K562 (cell line): ENCODE results near the gene MYCBP2. TPM values are rescaled to one million over a fixed set of nuclear protein-coding genes. Genes with fewer than 3 reads are reported as not detected.

ENCODE experiments used
- ATAC-seq: fragments of 200-7000 bp; cut with Tn5 transposase; 3 replicates; pipeline ENCODE4 v1.9.1; 2020; ENCODE audit warnings: moderate library complexity
- BruUV-seq: library from RNA; stranded (reverse); fragments of 400-500 nt; replicated peaks from 2 replicates; lab custom pipeline; 2021; lab: Mats Ljungman, UMichigan
- CTCF ChIA-PET: fragments of 300-600 bp; formaldehyde crosslinking; extraction: SDS; loops from one replicate; lab custom pipeline; 2021; ENCODE audit warnings: low intra/inter-chr PET ratio; lab: Yijun Ruan, JAX
- POLR2A ChIA-PET: fragments of 300-600, 350-650 bp; sonication (Branson Sonifier 250); formaldehyde crosslinking; extraction: SDS; loops from one replicate; lab custom pipeline; 2021; ENCODE audit warnings: antibody characterized with exemption, inconsistent platforms; lab: Yijun Ruan, JAX
- DNase-seq, 4 experiments: peaks; one replicate each; pipeline versions ENCODE4 v3.0.0 to v3.0.0-alpha.2; 2011 to 2018; ENCODE audit warnings: low spot score in 3 of 4, mixed read lengths in 3 of 4; ENCODE audit errors: extremely low read depth in 1 of 4
- FAIRE-seq: peaks from 2 replicates; lab custom pipeline; 2011; peaks lifted over from hg19 to GRCh38; lab: Jason Lieb, UNC
- H2AFZ ChIP-seq: 2 replicates; pipeline ENCODE4 v1.6.0; 2011; ENCODE audit warnings: low read depth, low read length, control low read depth, inconsistent platforms
- H3K27ac ChIP-seq: fragments of 200-600 bp; 3 replicates; pipeline ENCODE4 v1.8.0; 2011; ENCODE audit warnings: low read depth, mild to moderate bottlenecking, control low read depth, inconsistent platforms, low read length, moderate library complexity, mixed read lengths; ENCODE audit errors: extremely low read depth
- H3K27me3 ChIP-seq, 2 experiments: fragments of 300-600 bp in 1 of 2; 2 replicates in 1 of 2; 3 replicates in 1 of 2; pipeline versions ENCODE4 v1.6.0 to v1.8.0; 2011; ENCODE audit warnings: inconsistent platforms in 2 of 2, low read length in 2 of 2, mild to moderate bottlenecking in 1 of 2, mixed read lengths in 1 of 2, moderate library complexity in 1 of 2; ENCODE audit not compliant: control insufficient read depth in 2 of 2, insufficient read depth in 2 of 2
- H3K36me3 ChIP-seq: fragments of 300-600 bp; 3 replicates; pipeline ENCODE4 v1.8.0; 2011; ENCODE audit warnings: mild to moderate bottlenecking, low read length, inconsistent platforms; ENCODE audit not compliant: control insufficient read depth, insufficient read depth
- H3K4me1 ChIP-seq, 2 experiments: fragments of 200-600 bp in 1 of 2; replicated peaks in 1 of 2; 2 replicates in 1 of 2; 3 replicates in 1 of 2; pipeline versions ENCODE4 v1.5.1 to v1.8.0; 2011; ENCODE audit warnings: inconsistent platforms in 2 of 2, low read length in 2 of 2, mild to moderate bottlenecking in 1 of 2, mixed read lengths in 1 of 2, moderate library complexity in 1 of 2; ENCODE audit not compliant: control insufficient read depth in 2 of 2, insufficient read depth in 2 of 2
- H3K4me2 ChIP-seq: 2 replicates; pipeline ENCODE4 v1.6.1; 2011; ENCODE audit warnings: low read length, control low read depth, inconsistent platforms, mixed read lengths; ENCODE audit not compliant: insufficient read depth
- H3K4me3 ChIP-seq: fragments of 200-600 bp; sonication (generic), shearing (Covaris generic); 2 replicates; pipeline ENCODE4 v1.5.1; 2016; ENCODE audit warnings: control low read depth, inconsistent platforms
- H3K79me2 ChIP-seq: fragments of 200-600 bp; 3 replicates; pipeline ENCODE4 v1.8.0; 2011; ENCODE audit warnings: low read length, inconsistent platforms; ENCODE audit not compliant: control insufficient read depth, insufficient read depth
- H3K9ac ChIP-seq, 2 experiments: 2 replicates each; pipeline versions ENCODE4 v1.6.0 to v1.6.1; 2011; ENCODE audit warnings: low read depth in 2 of 2, low read length in 2 of 2, control low read depth in 1 of 2, inconsistent platforms in 1 of 2, mild to moderate bottlenecking in 1 of 2, mixed read lengths in 1 of 2; ENCODE audit not compliant: insufficient read depth in 1 of 2
- H3K9me1 ChIP-seq: one replicate; pipeline ENCODE4 v1.6.0; 2011; ENCODE audit warnings: inconsistent platforms, mild to moderate bottlenecking, low read length, moderate library complexity; ENCODE audit not compliant: control insufficient read depth, insufficient read depth
- H3K9me3 ChIP-seq: replicated peaks from 2 replicates; pipeline ENCODE4 v1.5.1; 2011; ENCODE audit warnings: low read depth, low read length, inconsistent platforms; ENCODE audit not compliant: control insufficient read depth, insufficient read depth
- H4K20me1 ChIP-seq: replicated peaks from 2 replicates; pipeline ENCODE4 v1.6.1; 2011; ENCODE audit warnings: low read length, inconsistent platforms, mixed read lengths; ENCODE audit not compliant: control insufficient read depth, insufficient read depth
- ARID3A ChIP-seq: IDR thresholded peaks from 2 replicates; pipeline ENCODE4 v1.6.1; 2012; ENCODE audit warnings: low read depth, low read length, improper control_type of control experiment, borderline replicate concordance
- ARNT ChIP-seq, 2 experiments: fragments of 450-650 bp; IDR thresholded peaks; 2 replicates each; pipeline ENCODE4 v1.6.1; 2016; ENCODE audit warnings: mild to moderate bottlenecking in 1 of 2
- CXXC5 ChIP-seq: fragments of 250-450 bp; sonication (Bioruptor Pico); IDR thresholded peaks from 2 replicates; pipeline ENCODE4 v1.8.0; 2022; ENCODE audit warnings: inconsistent platforms, mild to moderate bottlenecking, moderate library complexity
- ELF1 ChIP-seq: fragments of 200-800 bp; sonication (Bioruptor generic); IDR thresholded peaks from 2 replicates; pipeline ENCODE4 v1.6.1; 2016; ENCODE audit warnings: missing genetic modification characterization, missing compliant biosample characterization
- HDAC1 ChIP-seq, 2 experiments: fragments of 450-650 bp; IDR thresholded peaks; 2 replicates each; pipeline ENCODE4 v1.6.1; 2016 to 2017; ENCODE audit warnings: inconsistent platforms in 1 of 2, mild to moderate bottlenecking in 1 of 2, moderate library complexity in 1 of 2
- HDAC2 ChIP-seq: fragments of 450-650 bp; IDR thresholded peaks from 2 replicates; pipeline ENCODE4 v1.6.1; 2016; ENCODE audit warnings: mild to moderate bottlenecking
- NKRF ChIP-seq: fragments of 450-650 bp; IDR thresholded peaks from 2 replicates; pipeline ENCODE4 v1.6.1; 2016; ENCODE audit warnings: borderline replicate concordance
- RHOXF2B ChIP-seq: fragments of 250-450 bp; sonication (Bioruptor Pico); conservative IDR thresholded peaks from 2 replicates; pipeline ENCODE4 v1.5.1; 2021
- SMC3 ChIP-seq: conservative IDR thresholded peaks from 2 replicates; pipeline ENCODE4 v1.6.1; 2011; ENCODE audit warnings: low read depth, low read length, improper control_type of control experiment; ENCODE audit not compliant: insufficient read depth
- SUPT5H ChIP-seq: fragments of 450-650 bp; IDR thresholded peaks from 2 replicates; pipeline ENCODE4 v1.6.1; 2016
- UBTF ChIP-seq, 2 experiments: IDR thresholded peaks; 2 replicates each; pipeline ENCODE4 v1.6.1; 2012; ENCODE audit warnings: improper control_type of control experiment in 2 of 2, low read depth in 2 of 2, low read length in 2 of 2, borderline replicate concordance in 1 of 2
- ZBTB5 ChIP-seq: fragments of 450-650 bp; IDR thresholded peaks from 2 replicates; pipeline ENCODE4 v1.6.1; 2017; ENCODE audit warnings: antibody characterized with exemption
- ZNF41 ChIP-seq: fragments of 250-450 bp; sonication (Bioruptor Pico); conservative IDR thresholded peaks from 2 replicates; pipeline ENCODE4 v1.4.0; 2020; ENCODE audit warnings: mild to moderate bottlenecking
- ZNF79 ChIP-seq: fragments of 250-450 bp; sonication (Bioruptor Pico); IDR thresholded peaks from 2 replicates; pipeline ENCODE4 v1.4.0; 2020; ENCODE audit warnings: low read depth, mild to moderate bottlenecking, moderate library complexity
- ZZZ3 ChIP-seq: fragments of 450-650 bp; IDR thresholded peaks from 2 replicates; pipeline ENCODE4 v1.6.1; 2016; ENCODE audit warnings: antibody characterized with exemption, mild to moderate bottlenecking, moderate library complexity
- WGBS: fragments of 100-300 bp; shearing (Covaris generic); methylation state at CpG from one replicate; pipeline ENCODE4 v1.1.6; 2016; ENCODE audit warnings: low coverage, mixed read lengths; ENCODE audit not compliant: insufficient coverage; ENCODE audit errors: missing lambda C conversion rate; 5-methylcytosine and 5-hydroxymethylcytosine counted together
- in situ Hi-C: fragments of 300-500 bp; cut with MboI; formaldehyde crosslinking; loops from 4 replicates; pipeline ENCODE4 v1.15.0; 2018; ENCODE audit warnings: inconsistent platforms, mixed read lengths
- intact Hi-C: fragments of 100-400 bp; cut with micrococcal nuclease; formaldehyde crosslinking; loops from 2 replicates; pipeline ENCODE4 v1.14.2; 2022
- polyA plus RNA-seq, 8 experiments: library from polyadenylated mRNA; depleted of rRNA in 4 of 8; stranded (reverse) in 5 of 8; unstranded in 3 of 8; fragments of >200 nt; fragmentation: Nextera tagmentation in 2 of 8; fragmentation: Illumina TruSeq in 1 of 8; extraction: Ambion mirVana in 2 of 8; extraction: Trizol in 1 of 8; gene quantifications; 2 replicates each; pipeline versions ENCODE4 v1.2.1 to v1.2.3, GENCODE V29; 2011 to 2014; ENCODE audit warnings: inconsistent platforms in 1 of 8, missing spikeins in 1 of 8
- total RNA-seq, 7 experiments: library from RNA; depleted of rRNA in 6 of 7; stranded (reverse); fragments of >200 nt in 6 of 7; fragmentation: Illumina TruSeq in 2 of 7; extraction: Trizol in 2 of 7; gene quantifications; 2 replicates each; pipeline versions ENCODE4 v1.2.1 to v1.2.3, GENCODE V29; 2011 to 2021; ENCODE audit warnings: low replicate concordance in 1 of 7

Gene MYCBP2
- total and polyA plus RNA-seq, 9 of the 15 experiments (the other 6 are each of a cell fraction or from before 2014, with no cell fraction given) = 13.2 to 47.2 (median 28.9) TPM

- no peak overlapping the region for H3K4me2 ChIP-seq
- no peaks in the 10 kb centered on the region for H4K20me1 ChIP-seq
- DNase-seq (no peak), FAIRE-seq (no peak), ATAC-seq (no peak)
- no peaks in the 10 kb centered on the region for H3K9me1 ChIP-seq
- no peaks in the 10 kb centered on the region for H3K4me1 ChIP-seq
- no peaks in the 10 kb centered on the region for H3K27me3 ChIP-seq
- no TSS peak for BruUV-seq
- in situ Hi-C loops = no loop called here
- H3K4me3 ChIP-seq = no peak overlapping the region
- WGBS = 70% methylated on average over 1 of the region's 1 CpG
- ChIA-PET POLR2A (no interaction called here), CTCF (no interaction called here)
- peaks cover 29% of the 10 kb centered on the region; the same call in 2 of the 3 replicates for H3K36me3 ChIP-seq
- no peak overlapping the region for H2AFZ ChIP-seq
- no peak overlapping the region for H3K27ac ChIP-seq
- H3K79me2 ChIP-seq = no peaks in the 10 kb centered on the region
- no peaks in the 10 kb centered on the region for H3K9me3 ChIP-seq
- H3K9ac ChIP-seq = no peak overlapping the region
- intact Hi-C loops = no loop called here
- no peak for TF ChIP-seq ARNT (IDR thresholded peaks at IDR 0.05)
- no peak for TF ChIP-seq ZNF41 (CRISPR knock-in tag)
- no peak for TF ChIP-seq HDAC1 (IDR thresholded peaks at IDR 0.05)
- no peak for TF ChIP-seq ARID3A
- no peak for TF ChIP-seq SMC3
- no peak for TF ChIP-seq NKRF
- TF ChIP-seq ZBTB5 = no peak
- TF ChIP-seq ZZZ3 = no peak
- no peak for TF ChIP-seq RHOXF2B
- no peak for TF ChIP-seq HDAC2
- TF ChIP-seq ELF1 = no peak
- TF ChIP-seq CXXC5 = no peak
- TF ChIP-seq UBTF (IDR thresholded peaks at IDR 0.05; ENCODE audit: borderline replicate concordance in 1 of 2, low read depth in 2 of 2, low read length in 2 of 2) = no peak
- TF ChIP-seq SUPT5H = no peak
- no peak for TF ChIP-seq ZNF79 (CRISPR knock-in tag)
Observed at GRCh38 chr13:77190349-77190958, 136.4 kb downstream of the MYCBP2 start.
